Peyer's patch (tissue), 4 donors: ENCODE data around the gene IKBKG.
"Not testable (repeated sequence)": the region's sequence is repeated elsewhere in the genome, so short reads cannot be mapped to it uniquely, and the experiment has no call there.

Experiments used
- CTCF ChIP-seq, 6 experiments: fragments of 450-650 bp in 4 of 6; fragments of 200-600 bp in 2 of 6; sonication (generic) in 1 of 6; IDR thresholded peaks; one replicate each; pipeline ENCODE4 v1.5.1; 2017 to 2019; ENCODE audit warnings: antibody characterized with exemption in 6 of 6, mild to moderate bottlenecking in 3 of 6, moderate library complexity in 1 of 6
- POLR2A ChIP-seq, 2 donors: fragments of 450-650 bp; IDR thresholded peaks; one replicate each; pipeline ENCODE4 v1.5.1; 2017; ENCODE audit warnings: antibody characterized with exemption in 2 of 2, mild to moderate bottlenecking in 2 of 2, moderate library complexity in 2 of 2

GRCh38 chrX:154570361-154570760 lies 22.9 kb downstream of the IKBKG start:
- not testable (repeated sequence) for TF ChIP-seq POLR2A, CTCF (IDR thresholded peaks at IDR 0.05)
